Nephron progenitor cell (in vitro differentiated cells): ENCODE results near the gene CYP4F11.

Experiments used
- DNase-seq: peaks from one replicate; pipeline ENCODE4 v3.0.0; 2021
- H3K27ac Mint-ChIP-seq: 2 replicates; pipeline ENCODE4 v1.8.0; 2021; ENCODE audit warnings: mild to moderate bottlenecking, moderate library complexity, mixed read lengths
- H3K27me3 Mint-ChIP-seq: 2 replicates; pipeline ENCODE4 v1.8.0; 2021; ENCODE audit warnings: mild to moderate bottlenecking, low read depth, mixed read lengths; ENCODE audit not compliant: poor library complexity
- H3K36me3 Mint-ChIP-seq: 2 replicates; pipeline ENCODE4 v1.8.0; 2021; ENCODE audit warnings: low read depth, mixed read lengths
- H3K4me1 Mint-ChIP-seq: 2 replicates; pipeline ENCODE4 v1.8.0; 2021; ENCODE audit warnings: mixed read lengths
- H3K4me3 Mint-ChIP-seq: 2 replicates; pipeline ENCODE4 v1.8.0; 2021; ENCODE audit warnings: mild to moderate bottlenecking, moderate library complexity, mixed read lengths
- H3K9me3 Mint-ChIP-seq: 2 replicates; pipeline ENCODE4 v1.8.0; 2021; ENCODE audit warnings: mild to moderate bottlenecking, moderate library complexity, mixed read lengths
- CTCF ChIP-seq: fragments of 200-600 bp; sonication (generic); IDR thresholded peaks from 2 replicates; pipeline ENCODE4 v1.5.0; 2021; ENCODE audit warnings: antibody characterized with exemption

CYP4F11 gene

DNA sequence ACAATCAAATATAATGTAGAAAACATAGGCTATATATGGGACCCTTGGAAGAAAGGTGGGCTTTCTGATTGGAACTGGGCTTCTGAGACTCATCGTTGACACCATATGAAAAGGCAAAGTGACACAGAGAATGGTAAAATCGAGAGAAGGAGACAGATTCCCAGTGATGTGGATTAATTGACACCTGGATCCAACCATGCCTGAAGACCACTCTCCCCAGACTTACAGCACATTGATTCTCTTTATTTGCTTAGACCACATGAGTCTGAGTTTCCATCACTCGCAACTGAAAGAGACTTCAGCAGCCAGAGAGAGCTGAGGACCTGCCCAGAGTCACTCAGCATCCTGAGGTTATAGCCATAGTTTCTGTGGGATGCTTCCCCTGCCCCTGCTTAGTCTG, 6.0 kb downstream of the CYP4F11 start:
- Mint-ChIP-seq H3K27me3 (peaks cover 5% of the 10 kb centered on the region), H3K9me3 (peaks cover 79% of the 10 kb centered on the region), H3K4me3 (no peak overlapping the region), H3K36me3 (no peaks in the 10 kb centered on the region), H3K27ac (no peak overlapping the region), H3K4me1 (no peaks in the 10 kb centered on the region)
- DNase-seq = no peak
- no peak for TF ChIP-seq CTCF

DNA sequence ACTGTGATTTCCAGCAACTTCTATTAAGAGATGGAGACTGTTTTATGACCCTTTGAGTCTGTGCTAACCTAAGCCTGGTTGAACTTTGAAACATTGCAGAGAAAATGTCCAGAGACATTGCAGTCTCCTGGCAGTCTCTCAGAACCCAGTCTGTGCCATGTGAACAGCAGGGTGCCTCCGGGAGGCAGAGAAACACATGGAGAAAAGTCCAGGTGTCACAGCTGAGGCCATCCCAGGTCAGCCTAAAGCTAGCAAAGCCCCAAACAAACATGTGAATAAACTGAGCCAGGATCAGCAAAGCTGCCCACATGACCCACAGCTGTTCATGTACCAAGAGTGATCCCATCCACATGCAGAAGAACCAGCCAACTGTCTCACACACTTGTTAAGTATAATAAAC, 7.8 kb downstream of the CYP4F11 start:
- H3K4me3 Mint-ChIP-seq = no peak overlapping the region
- H3K9me3 Mint-ChIP-seq = peaks cover 95% of the 10 kb centered on the region
- TF ChIP-seq CTCF = no peak
- DNase-seq = no peak
- H3K36me3 Mint-ChIP-seq = no peaks in the 10 kb centered on the region
- H3K27ac Mint-ChIP-seq = no peak overlapping the region
- peaks cover 5% of the 10 kb centered on the region for H3K27me3 Mint-ChIP-seq
- H3K4me1 Mint-ChIP-seq = no peaks in the 10 kb centered on the region

DNA sequence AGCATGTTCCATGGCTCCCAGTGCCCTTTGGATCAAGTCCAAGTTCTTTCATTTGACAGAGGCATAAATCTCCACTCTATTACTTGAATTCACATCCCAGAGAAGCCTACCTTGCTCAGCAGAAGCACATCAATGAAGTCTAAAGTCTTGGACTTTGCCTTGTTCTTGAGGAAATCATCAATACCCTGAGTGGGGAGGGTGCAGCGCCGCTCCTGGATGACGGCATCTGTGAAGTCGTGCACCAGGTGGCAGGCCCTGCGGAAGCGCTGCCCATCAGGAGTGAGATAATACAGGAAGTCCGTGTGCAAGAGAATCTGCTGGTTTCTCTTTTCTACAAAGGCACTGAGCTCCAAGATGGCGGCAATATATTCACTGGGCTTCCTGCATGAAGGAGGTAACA, 10.6 kb downstream of the CYP4F11 start:
- H3K9me3 Mint-ChIP-seq = peaks cover 88% of the 10 kb centered on the region
- no peaks in the 10 kb centered on the region for H3K4me1 Mint-ChIP-seq
- no peak for DNase-seq
- no peak for TF ChIP-seq CTCF
- H3K36me3 Mint-ChIP-seq = no peaks in the 10 kb centered on the region
- no peak overlapping the region for H3K4me3 Mint-ChIP-seq
- H3K27ac Mint-ChIP-seq = no peak overlapping the region
- H3K27me3 Mint-ChIP-seq = no peaks in the 10 kb centered on the region

- H3K4me1 Mint-ChIP-seq = no peaks in the 10 kb centered on the region
- H3K9me3 Mint-ChIP-seq = peaks cover 88% of the 10 kb centered on the region
- no peak overlapping the region for H3K4me3 Mint-ChIP-seq
- no peaks in the 10 kb centered on the region for H3K27me3 Mint-ChIP-seq
- H3K36me3 Mint-ChIP-seq = no peaks in the 10 kb centered on the region
- no peak for TF ChIP-seq CTCF
- DNase-seq = no peak
- H3K27ac Mint-ChIP-seq = no peak overlapping the region
Measured at GRCh38 chr19:15922021-15922420, 12.3 kb downstream of the CYP4F11 start.

GRCh38 chr19:15919243-15919642, 15.1 kb downstream of the CYP4F11 start:
- no peak for DNase-seq
- H3K36me3 Mint-ChIP-seq = no peaks in the 10 kb centered on the region
- no peak overlapping the region for H3K27ac Mint-ChIP-seq
- no peaks in the 10 kb centered on the region for H3K27me3 Mint-ChIP-seq
- no peak overlapping the region for H3K4me3 Mint-ChIP-seq
- peaks cover 85% of the 10 kb centered on the region for H3K9me3 Mint-ChIP-seq
- TF ChIP-seq CTCF = no peak
- no peaks in the 10 kb centered on the region for H3K4me1 Mint-ChIP-seq

- no peaks in the 10 kb centered on the region for H3K4me1 Mint-ChIP-seq
- no peak overlapping the region for H3K4me3 Mint-ChIP-seq
- no peak overlapping the region for H3K27ac Mint-ChIP-seq
- TF ChIP-seq CTCF = no peak
- H3K9me3 Mint-ChIP-seq = peaks cover 78% of the 10 kb centered on the region
- no peaks in the 10 kb centered on the region for H3K27me3 Mint-ChIP-seq
- DNase-seq = no peak
- H3K36me3 Mint-ChIP-seq = no peaks in the 10 kb centered on the region
Measured at GRCh38 chr19:15915109-15915508, 19.2 kb downstream of the CYP4F11 start.
